Esophagus (tissue), 2 donors: Measurements from ENCODE around the gene MTRFR. TPM values are rescaled to one million over a fixed set of nuclear protein-coding genes. Genes with fewer than 3 reads are reported as not detected.

Source experiments
- polyA plus RNA-seq, 2 donors: library from polyadenylated mRNA; stranded (reverse); fragments of 200-250 nt; gene quantifications; one replicate each; pipeline ENCODE4 v1.2.3, GENCODE V29; 2013
- donor health status: healthy with polysubstance abuse.
- donor health status: Bipolar disorder and iron deficiency.

The MTRFR gene
- polyA plus RNA-seq, 2 donors, result 6.3 to 10.6 TPM

Other genes with a start within 250 kb of the MTRFR start
- gene PITPNM2, start 82.3 kb upstream of the MTRFR start, polyA plus RNA-seq, result 1 to 10 TPM; 4.1 to 7.8 TPM
- gene MPHOSPH9, start 295 bp upstream of the MTRFR start, polyA plus RNA-seq, result 1 to 10 TPM; 3.9 to 4.0 TPM
- gene CDK2AP1, start 38.4 kb downstream of the MTRFR start, polyA plus RNA-seq, result 100 to 1,000 TPM; 111 to 213 TPM
- 1 to 10 TPM; 4.1 to 4.8 TPM for gene SBNO1, start 131.4 kb downstream of the MTRFR start, polyA plus RNA-seq
- gene KMT5A, start 150.7 kb downstream of the MTRFR start, polyA plus RNA-seq, result 10 to 100 TPM; 31.2 to 39.7 TPM
- 1 to 10 TPM; 1.6 to 2.3 TPM for gene RILPL2, start 203.2 kb downstream of the MTRFR start, polyA plus RNA-seq
- 10 to 100 TPM; 26.1 to 65.4 TPM for gene SNRNP35, start 224.7 kb downstream of the MTRFR start, polyA plus RNA-seq